ENCODE results near the gene CENPB. TPM values are rescaled to one million over a fixed set of nuclear protein-coding genes. Genes with fewer than 3 reads are reported as not detected.
"Not testable (repeated sequence)": the region's sequence is repeated elsewhere in the genome, so short reads cannot be mapped to it uniquely, and the experiment has no call there.

The CENPB gene
- polyA plus RNA-seq, 3 donors, result 33.6 to 49.5 (median 44.7) TPM

GRCh38 chr20:3797226-3797545, 10.6 kb upstream of the CENPB start:
- no peak for DNase-seq (ENCODE audit: extremely low read depth in 1 of 11, low read depth in 9 of 11, low spot score in 4 of 11)

- DNase-seq (ENCODE audit: extremely low read depth in 1 of 11, low read depth in 9 of 11, low spot score in 4 of 11), result no peak
Measured at GRCh38 chr20:3796477-3797225, 10.1 kb upstream of the CENPB start.

DNA sequence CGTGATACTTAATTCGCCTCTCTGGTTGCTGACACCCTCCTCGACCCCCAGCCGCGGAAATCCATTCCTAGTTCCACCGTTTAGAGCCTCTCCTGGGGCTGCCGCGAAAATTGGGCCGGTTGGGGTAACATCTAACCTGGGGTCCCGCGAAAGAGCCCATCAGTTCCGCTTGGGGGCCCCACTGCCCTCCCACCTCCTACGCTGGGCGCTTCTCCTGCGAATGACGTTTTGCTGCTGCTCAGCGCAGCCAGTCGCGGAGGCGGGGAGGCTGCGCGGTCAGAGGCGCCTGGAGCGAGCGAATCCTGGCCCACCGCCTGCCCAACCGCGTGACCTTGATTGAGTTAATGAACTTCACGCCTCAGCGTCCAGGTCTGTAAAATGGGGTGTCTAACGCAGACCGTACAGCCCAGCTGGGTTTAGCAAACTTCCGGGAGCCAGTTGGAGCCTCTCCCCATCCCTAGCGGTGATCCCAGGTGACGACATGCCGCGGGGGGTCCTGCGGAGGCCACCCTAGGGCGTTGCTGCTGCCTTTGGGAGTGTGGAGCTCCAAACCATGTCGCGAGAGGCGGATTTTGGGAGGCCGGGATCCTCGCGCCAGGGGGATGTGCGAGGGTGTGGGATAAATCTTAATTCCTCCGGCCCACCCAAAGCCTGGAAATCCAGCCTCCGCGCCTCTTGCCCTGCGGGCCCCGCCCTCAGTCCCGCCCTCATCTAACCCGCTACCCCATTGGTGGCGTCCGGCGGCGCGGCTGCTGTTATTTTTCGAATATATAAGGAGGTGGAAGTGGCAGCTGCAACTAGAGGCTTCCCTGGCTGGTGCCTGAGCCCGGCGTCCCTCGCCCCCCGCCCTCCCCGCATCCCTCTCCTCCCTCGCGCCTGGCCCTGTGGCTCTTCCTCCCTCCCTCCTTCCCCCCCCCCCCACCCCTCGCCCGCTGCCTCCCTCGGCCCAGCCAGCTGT, 9.2 kb upstream of the CENPB start, which contains the start of gene CDC25B:
Gene CDC25B (plus strand): TSS at position 800 of the 958 bp plus-strand sequence. CDS start 222 bp downstream, outside the sequence.
- peak in 8 of 11 donors; percentile 83 to 91 (median 84) for DNase-seq (ENCODE audit: extremely low read depth in 1 of 11, low read depth in 9 of 11, low spot score in 4 of 11)

- no peak for DNase-seq (ENCODE audit: extremely low read depth in 1 of 11, low read depth in 9 of 11, low spot score in 4 of 11)
Measured at GRCh38 chr20:3794701-3795420, 8.3 kb upstream of the CENPB start.

DNA sequence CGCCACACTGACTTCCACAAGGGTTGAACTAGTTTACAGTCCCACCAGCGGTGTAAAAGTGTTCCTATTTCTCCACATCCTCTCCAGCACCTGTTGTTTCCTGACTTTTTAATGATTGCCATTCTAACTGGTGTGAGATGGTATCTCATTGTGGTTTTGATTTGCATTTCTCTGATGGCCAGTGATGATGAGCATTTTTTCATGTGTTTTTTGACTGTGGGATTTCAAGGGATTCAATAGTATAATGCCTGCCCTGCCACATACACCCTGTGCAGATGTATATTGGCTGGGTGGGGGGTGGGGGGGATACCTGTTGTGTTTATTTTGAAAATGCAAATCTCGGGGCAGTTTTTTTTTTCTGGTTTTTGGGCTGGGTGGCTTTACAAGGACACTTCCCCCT, 7.6 kb upstream of the CENPB start:
- not testable (repeated sequence) for DNase-seq (ENCODE audit: extremely low read depth in 1 of 11, low read depth in 9 of 11, low spot score in 4 of 11)

GRCh38 chr20:3789201-3789600, 2.7 kb upstream of the CENPB start:
- not testable (repeated sequence) for DNase-seq (ENCODE audit: extremely low read depth in 1 of 11, low read depth in 9 of 11, low spot score in 4 of 11)

- DNase-seq (ENCODE audit: extremely low read depth in 1 of 11, low read depth in 9 of 11, low spot score in 4 of 11), result no peak
Measured at GRCh38 chr20:3788685-3789155, 2.2 kb upstream of the CENPB start.

- DNase-seq (ENCODE audit: extremely low read depth in 1 of 11, low read depth in 9 of 11, low spot score in 4 of 11), result no peak
Measured at GRCh38 chr20:3787324-3788014, 929 bp upstream of the CENPB start.

DNA sequence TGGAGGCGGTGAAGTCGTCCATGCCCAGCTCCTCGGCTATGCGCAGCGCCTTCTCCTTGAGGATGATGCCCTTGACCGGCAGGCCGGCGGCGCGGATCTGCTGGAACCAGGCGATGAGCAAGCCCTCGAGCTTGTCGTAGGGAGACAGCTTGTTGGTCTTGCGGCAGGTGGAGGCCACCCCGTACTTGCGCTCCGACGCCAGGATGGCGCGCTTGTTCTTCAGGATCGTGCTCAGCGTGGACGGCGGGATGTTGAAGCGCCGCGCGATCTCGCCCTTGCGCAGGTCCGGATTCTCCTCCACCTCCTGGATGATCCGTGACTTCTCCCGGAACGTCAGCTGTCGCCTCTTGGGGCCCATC, 435 bp downstream of the CENPB start:
- no peak for DNase-seq (ENCODE audit: extremely low read depth in 1 of 11, low read depth in 9 of 11, low spot score in 4 of 11)

- DNase-seq (ENCODE audit: extremely low read depth in 1 of 11, low read depth in 9 of 11, low spot score in 4 of 11), result no peak
Measured at GRCh38 chr20:3785240-3786125, 1.1 kb downstream of the CENPB start.

GRCh38 chr20:3784863-3785239, 1.7 kb downstream of the CENPB start:
- no peak for DNase-seq (ENCODE audit: extremely low read depth in 1 of 11, low read depth in 9 of 11, low spot score in 4 of 11)

DNA sequence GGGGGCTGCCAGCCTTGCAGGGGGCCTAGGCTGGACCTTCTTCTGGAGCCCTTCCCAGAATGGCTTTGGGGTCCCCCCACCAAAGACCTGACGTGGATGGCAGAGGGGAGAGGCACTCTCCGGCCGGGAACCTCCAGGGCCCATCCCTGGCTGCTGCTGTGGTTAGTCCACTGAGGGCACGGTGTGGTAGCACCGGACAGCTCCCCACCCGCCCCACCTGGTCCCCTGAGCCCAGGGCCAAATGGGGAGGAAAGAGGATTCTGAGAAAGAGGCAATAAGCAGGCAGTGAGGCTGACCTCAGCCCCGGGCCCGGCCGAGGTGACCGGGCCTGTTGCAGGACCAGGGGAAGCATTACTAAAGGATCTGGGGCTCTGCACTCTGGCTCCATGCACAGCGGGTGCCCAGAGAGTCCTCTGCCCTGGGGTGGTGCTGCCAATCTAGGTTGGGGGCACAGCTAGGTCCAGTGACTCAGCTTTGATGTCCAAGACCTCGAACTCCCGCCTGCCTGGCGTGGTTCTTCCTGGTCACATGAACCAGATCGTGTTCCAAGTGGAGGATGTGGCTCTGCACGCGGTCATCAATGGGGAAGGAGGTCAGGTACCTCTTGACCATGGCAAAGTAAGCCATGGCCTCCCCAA, 2.2 kb downstream of the CENPB start:
- DNase-seq (ENCODE audit: extremely low read depth in 1 of 11, low read depth in 9 of 11, low spot score in 4 of 11), result no peak

DNA sequence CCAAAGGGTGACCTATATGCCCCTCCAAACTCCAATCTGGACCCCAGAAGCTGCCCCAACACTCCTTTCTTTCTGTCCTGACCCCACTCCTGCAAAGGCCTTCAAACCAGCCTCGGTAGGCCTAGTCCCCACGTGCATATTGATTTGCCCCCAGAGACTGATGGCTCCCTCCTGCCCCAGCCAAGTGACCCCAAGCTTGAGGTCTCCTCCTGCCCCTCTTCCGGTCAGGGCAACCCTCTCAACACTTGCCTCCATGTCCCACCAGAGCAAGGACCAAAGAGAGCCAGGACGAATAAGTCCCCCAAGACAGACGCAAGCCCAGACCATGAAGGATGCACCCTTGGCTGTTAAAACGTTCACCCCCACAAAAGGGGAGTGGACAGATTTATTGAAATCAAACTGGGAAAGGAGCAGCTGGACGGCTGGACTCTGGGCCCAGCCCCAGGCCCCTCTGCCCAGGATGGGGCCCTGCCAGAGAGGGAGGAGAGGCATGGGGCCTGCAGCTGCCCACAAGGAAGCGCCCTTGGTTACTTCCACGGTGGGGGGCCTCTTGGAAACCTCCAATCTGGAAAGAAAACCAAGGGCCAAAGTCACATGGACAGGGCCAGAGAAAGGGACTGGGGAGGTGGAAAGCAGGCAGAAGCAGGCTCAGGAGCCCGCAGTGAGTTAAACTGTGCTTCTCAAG, 2.9 kb downstream of the CENPB start:
- no peak for DNase-seq (ENCODE audit: extremely low read depth in 1 of 11, low read depth in 9 of 11, low spot score in 4 of 11)

DNA sequence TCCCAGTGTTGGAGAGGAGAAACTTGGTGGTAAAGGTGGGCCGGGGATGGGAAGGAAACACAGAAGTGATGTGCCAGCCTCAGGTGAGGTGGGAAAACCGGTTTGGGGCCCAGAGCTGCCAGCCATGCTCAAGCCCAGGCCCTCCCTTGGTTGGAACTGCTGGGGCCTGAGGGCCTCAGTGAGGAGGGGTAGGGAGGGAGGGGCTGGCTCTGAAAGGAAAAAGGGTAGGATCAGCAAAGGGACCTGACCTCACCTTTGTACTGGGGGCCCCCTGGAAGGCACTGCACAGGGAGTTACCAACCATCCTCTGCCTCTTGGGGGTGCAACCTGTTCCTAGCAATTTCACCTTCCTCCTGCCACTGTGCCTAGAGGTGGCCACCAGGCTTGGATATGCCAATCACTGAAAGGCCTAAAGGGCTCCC, 3.5 kb downstream of the CENPB start:
- no peak for DNase-seq (ENCODE audit: extremely low read depth in 1 of 11, low read depth in 9 of 11, low spot score in 4 of 11)

- DNase-seq (ENCODE audit: extremely low read depth in 1 of 11, low read depth in 9 of 11, low spot score in 4 of 11), result no peak
Measured at GRCh38 chr20:3782597-3782996, 3.9 kb downstream of the CENPB start.

DNA sequence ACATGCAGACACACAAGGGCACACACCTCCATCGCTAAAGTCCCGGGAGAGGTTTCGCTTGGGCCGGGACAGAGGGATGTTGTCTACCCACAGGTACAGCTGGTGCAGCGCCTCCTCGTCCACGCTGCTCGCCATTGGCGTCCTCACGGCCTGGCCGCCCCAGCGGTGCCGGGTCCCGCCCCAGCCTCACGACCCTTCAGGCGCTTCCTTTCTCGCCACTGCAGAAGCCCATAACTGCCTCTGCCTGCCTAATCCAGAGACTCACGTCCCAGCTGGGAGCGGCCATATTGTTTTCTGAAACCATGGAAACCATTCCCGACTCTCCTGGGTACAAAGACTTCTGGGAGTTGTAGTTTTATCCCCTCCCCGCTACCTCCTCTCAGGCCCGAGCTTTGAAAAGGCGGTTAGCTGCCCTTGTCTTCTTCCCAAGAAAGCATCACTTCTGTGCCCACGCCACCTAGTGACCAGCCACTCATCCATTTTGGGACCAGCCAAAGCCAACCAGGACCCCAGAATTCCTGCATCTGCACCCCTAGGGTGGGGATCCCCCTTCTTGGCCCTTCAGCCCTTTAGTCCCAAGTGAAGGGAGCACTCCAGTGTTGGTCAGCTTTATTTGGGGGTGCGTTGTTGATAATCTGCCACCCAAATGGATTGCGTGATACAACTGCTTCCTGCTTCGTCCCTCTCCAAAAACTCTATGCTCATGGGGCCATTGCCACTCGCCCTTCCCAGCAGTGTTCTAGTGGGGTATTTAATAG, 5.2 kb downstream of the CENPB start, which contains the start of gene SPEF1:
Gene SPEF1 (minus strand): TSS at position 296 of the 758 bp plus-strand sequence. CDS start 161 bp downstream, at position 135.
- peak in 10 of 11 donors; percentile 81 to 95 (median 86) for DNase-seq (ENCODE audit: extremely low read depth in 1 of 11, low read depth in 9 of 11, low spot score in 4 of 11)

Data from renal cortex interstitium (tissue), 11 donors.